ENCODE measurements around the gene ANXA2R.
"Not testable (repeated sequence)": the region's sequence is repeated elsewhere in the genome, so short reads cannot be mapped to it uniquely, and the experiment has no call there.

GRCh38 chr5:43060020-43060419 is 19.9 kb upstream of the ANXA2R start:
- not testable (repeated sequence) for TF ChIP-seq RCOR1 (IDR thresholded peaks at IDR 0.05; ENCODE audit: low read depth, low read length); EHMT2 (IDR thresholded peaks at IDR 0.05; ENCODE audit: low read depth); CBX2 (IDR thresholded peaks at IDR 0.05; ENCODE audit: borderline replicate concordance, low read depth); REST (IDR thresholded peaks at IDR 0.05); JUN (IDR thresholded peaks at IDR 0.05); GATA3 (IDR thresholded peaks at IDR 0.05; ENCODE audit: borderline replicate concordance); BCL3 (IDR thresholded peaks at IDR 0.05); ZC3H11A (IDR thresholded peaks at IDR 0.05); CEBPB (IDR thresholded peaks at IDR 0.05)
- TF ChIP-seq, protein P1, sequence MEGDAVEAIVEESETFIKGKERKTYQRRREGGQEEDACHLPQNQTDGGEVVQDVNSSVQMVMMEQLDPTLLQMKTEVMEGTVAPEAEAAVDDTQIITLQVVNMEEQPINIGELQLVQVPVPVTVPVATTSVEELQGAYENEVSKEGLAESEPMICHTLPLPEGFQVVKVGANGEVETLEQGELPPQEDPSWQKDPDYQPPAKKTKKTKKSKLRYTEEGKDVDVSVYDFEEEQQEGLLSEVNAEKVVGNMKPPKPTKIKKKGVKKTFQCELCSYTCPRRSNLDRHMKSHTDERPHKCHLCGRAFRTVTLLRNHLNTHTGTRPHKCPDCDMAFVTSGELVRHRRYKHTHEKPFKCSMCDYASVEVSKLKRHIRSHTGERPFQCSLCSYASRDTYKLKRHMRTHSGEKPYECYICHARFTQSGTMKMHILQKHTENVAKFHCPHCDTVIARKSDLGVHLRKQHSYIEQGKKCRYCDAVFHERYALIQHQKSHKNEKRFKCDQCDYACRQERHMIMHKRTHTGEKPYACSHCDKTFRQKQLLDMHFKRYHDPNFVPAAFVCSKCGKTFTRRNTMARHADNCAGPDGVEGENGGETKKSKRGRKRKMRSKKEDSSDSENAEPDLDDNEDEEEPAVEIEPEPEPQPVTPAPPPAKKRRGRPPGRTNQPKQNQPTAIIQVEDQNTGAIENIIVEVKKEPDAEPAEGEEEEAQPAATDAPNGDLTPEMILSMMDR (IDR thresholded peaks at IDR 0.05) = not testable (repeated sequence)
- TF ChIP-seq, protein P2, sequence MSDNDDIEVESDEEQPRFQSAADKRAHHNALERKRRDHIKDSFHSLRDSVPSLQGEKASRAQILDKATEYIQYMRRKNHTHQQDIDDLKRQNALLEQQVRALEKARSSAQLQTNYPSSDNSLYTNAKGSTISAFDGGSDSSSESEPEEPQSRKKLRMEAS (IDR thresholded peaks at IDR 0.05) = not testable (repeated sequence)
